GM19351 (cell line): Measurements from ENCODE around the gene FBLN5.

Experiments
- ATAC-seq: cut with Tn5 transposase; IDR thresholded peaks from one replicate; pipeline ENCODE4 v1.9.1; 2021; ENCODE audit warnings: mild to moderate bottlenecking, moderate library complexity; ENCODE audit not compliant: unreplicated experiment

The FBLN5 gene

GRCh38 chr14:91946622-91947474 lies 646 bp downstream of the FBLN5 start:
- ATAC-seq = no peak

GRCh38 chr14:91945751-91946621 lies 1.5 kb downstream of the FBLN5 start:
- no peak for ATAC-seq

GRCh38 chr14:91942946-91943345 lies 4.5 kb downstream of the FBLN5 start:
- no peak for ATAC-seq

GRCh38 chr14:91942128-91942527 lies 5.4 kb downstream of the FBLN5 start:
- ATAC-seq = no peak

- no peak for ATAC-seq
These were observed 7.3 kb downstream of the FBLN5 start for GRCh38 chr14:91940209-91940608.

- ATAC-seq = no peak
These were observed 11.9 kb downstream of the FBLN5 start for GRCh38 chr14:91935586-91935985.

GRCh38 chr14:91934554-91935285 lies 12.8 kb downstream of the FBLN5 start:
- ATAC-seq = no peak

- no peak for ATAC-seq
These were observed 15.9 kb downstream of the FBLN5 start for GRCh38 chr14:91931478-91932088.

- no peak for ATAC-seq
These were observed 17.8 kb downstream of the FBLN5 start for GRCh38 chr14:91929700-91930099.

GRCh38 chr14:91927800-91928199 lies 19.7 kb downstream of the FBLN5 start:
- ATAC-seq = no peak

- ATAC-seq = no peak
These were observed 20.3 kb downstream of the FBLN5 start for GRCh38 chr14:91927191-91927590.

GRCh38 chr14:91926131-91926890 lies 21.2 kb downstream of the FBLN5 start:
- no peak for ATAC-seq

GRCh38 chr14:91925727-91926121 lies 21.8 kb downstream of the FBLN5 start:
- ATAC-seq = no peak

- no peak for ATAC-seq
These were observed 22.3 kb downstream of the FBLN5 start for GRCh38 chr14:91925001-91925726.

- ATAC-seq = no peak
These were observed 27.0 kb downstream of the FBLN5 start for GRCh38 chr14:91920526-91920925.

- no peak for ATAC-seq
These were observed 27.7 kb downstream of the FBLN5 start for GRCh38 chr14:91919814-91920213.

- no peak for ATAC-seq
These were observed 29.2 kb downstream of the FBLN5 start for GRCh38 chr14:91918186-91918883.

GRCh38 chr14:91912035-91912434 lies 35.5 kb downstream of the FBLN5 start:
- ATAC-seq = no peak
